Upper lobe of left lung (tissue), 6 donors: Measurements from ENCODE around the gene PIK3IP1. TPM values are rescaled to one million over a fixed set of nuclear protein-coding genes. Genes with fewer than 3 reads are reported as not detected.

Experiments used
- ATAC-seq, 2 donors: fragments of 200-7000 bp; cut with Tn5 transposase; one replicate each; pipeline ENCODE4 v1.9.1; 2022; ENCODE audit warnings: mild to moderate bottlenecking in 2 of 2, moderate library complexity in 2 of 2; ENCODE audit not compliant: low FRiP score in 2 of 2
- DNase-seq, 2 donors: peaks; one replicate each; pipeline ENCODE4 v3.0.0-alpha.2; 2019 to 2020
- H3K27ac ChIP-seq, 4 donors: fragments of 200-600 bp; sonication (generic); one replicate each; pipeline ENCODE4 v1.5.1; 2016 to 2019
- H3K27me3 ChIP-seq, 4 donors: fragments of 200-600 bp; sonication (generic); one replicate each; pipeline ENCODE4 v1.5.1; 2017 to 2019
- H3K36me3 ChIP-seq, 4 donors: fragments of 200-600 bp; sonication (generic); one replicate each; pipeline ENCODE4 v1.5.1; 2016 to 2019
- H3K4me1 ChIP-seq, 4 donors: fragments of 200-600 bp; sonication (generic); one replicate each; pipeline ENCODE4 v1.5.1; 2018 to 2019
- H3K4me3 ChIP-seq, 4 donors: fragments of 200-600 bp; sonication (generic); one replicate each; pipeline ENCODE4 v1.5.1; 2017 to 2019; ENCODE audit warnings: mild to moderate bottlenecking in 2 of 4, moderate library complexity in 1 of 4
- H3K9me3 ChIP-seq, 4 donors: fragments of 200-600 bp; sonication (generic); one replicate each; pipeline ENCODE4 v1.5.1; 2018 to 2019
- CTCF ChIP-seq, 6 experiments: fragments of 450-650 bp in 4 of 6; fragments of 200-600 bp in 2 of 6; sonication (generic) in 2 of 6; IDR thresholded peaks; one replicate each; pipeline ENCODE4 v1.5.1; 2016 to 2019; ENCODE audit warnings: antibody characterized with exemption in 6 of 6
- EP300 ChIP-seq, 4 donors: sonication (generic); formaldehyde crosslinking; IDR thresholded peaks; one replicate each; pipeline ENCODE4 v1.5.1; 2017; ENCODE audit warnings: antibody characterized with exemption in 4 of 4, control low read depth in 2 of 4
- POLR2A ChIP-seq, 4 donors: fragments of 450-650 bp; IDR thresholded peaks; one replicate each; pipeline ENCODE4 v1.5.1; 2016 to 2017; ENCODE audit warnings: antibody characterized with exemption in 4 of 4, mild to moderate bottlenecking in 2 of 4
- POLR2AphosphoS5 ChIP-seq, 2 donors: sonication (generic); formaldehyde crosslinking; IDR thresholded peaks; one replicate each; pipeline ENCODE4 v1.5.1; 2017; ENCODE audit warnings: antibody characterized with exemption in 2 of 2
- WGBS, 2 donors: methylation state at CpG; one replicate each; pipeline ENCODE4 v1.1.5; 2017 to 2018; 5-methylcytosine and 5-hydroxymethylcytosine counted together
- small RNA-seq, 4 donors: library from RNA; depleted of rRNA; stranded (forward); fragments of <200 nt; gene quantifications; one replicate each; pipeline ENCODE3, GENCODE V24; 2016
- total RNA-seq, 6 donors: library from RNA; depleted of rRNA in 4 of 6; stranded (reverse); fragments of >200 nt in 4 of 6; gene quantifications; one replicate each; pipeline versions ENCODE4 v1.1.0 to v1.2.1, GENCODE V29; 2016 to 2021
- donor health status: DM: no; HTN: no; CAD: no; lungs with moderate emphysema.
- donor health status: DM: no; HTN: yes; CAD: no; lungs with severe emphysema.

Gene PIK3IP1
- total RNA-seq, 6 donors from 2014 or later = 38.9 to 97.1 (median 65.8) TPM

- no peaks in the 10 kb centered on the region for H3K36me3 ChIP-seq
- ATAC-seq = no peak
- no peak overlapping the region for H3K4me3 ChIP-seq
- TF ChIP-seq CTCF (IDR thresholded peaks at IDR 0.05) (no peak), POLR2A (IDR thresholded peaks at IDR 0.05) (no peak), POLR2AphosphoS5 (IDR thresholded peaks at IDR 0.05) (no peak), EP300 (IDR thresholded peaks at IDR 0.05) (no peak)
- H3K27me3 ChIP-seq = no peaks in the 10 kb centered on the region
- H3K27ac ChIP-seq = peak overlapping the region; percentile 49 to 92 (median 78)
- H3K4me1 ChIP-seq = peaks cover 68 to 81% (median 73%) of the 10 kb centered on the region in 4 donors
- WGBS, 2 donors = 61 to 68% methylated on average over 3 of the region's 3 CpGs
- peak in 1 of 2 donors; percentile 75 for DNase-seq
- H3K9me3 ChIP-seq = no peaks in the 10 kb centered on the region
Observed at GRCh38 chr22:31233001-31233400, 59.3 kb downstream of the PIK3IP1 start.

Small RNA genes within 50 kb of the gene (small RNA-seq; reads per million reads assigned to genes)
- 0 reads per million in 4 donors for gene RNA5SP496

Other genes with a start within 250 kb of the PIK3IP1 start
- gene SMTN, start 211.2 kb downstream of the PIK3IP1 start, total RNA-seq = 100 to 1,000 TPM in 1 of 6 donors, 10 to 100 TPM in 5; 26.1 to 104 (median 47.3) TPM
- gene SELENOM, start 184.9 kb downstream of the PIK3IP1 start, total RNA-seq = 100 to 1,000 TPM in 3 of 6 donors, 10 to 100 TPM in 3; 51.3 to 154 (median 99.7) TPM
- 10 to 100 TPM in 1 of 6 donors, 1 to 10 TPM in 5; 3.0 to 28.3 (median 6.2) TPM for gene INPP5J, start 169.5 kb downstream of the PIK3IP1 start, total RNA-seq
- 1 to 10 TPM in 5 of 6 donors, under 1 TPM in 1; 0.79 to 8.1 (median 5.5) TPM for gene PLA2G3, start 152.0 kb downstream of the PIK3IP1 start, total RNA-seq
- gene RNF185, start 132.3 kb downstream of the PIK3IP1 start, total RNA-seq = 10 to 100 TPM; 17.8 to 40.0 (median 34.1) TPM
- 100 to 1,000 TPM in 2 of 6 donors, 10 to 100 TPM in 4; 44.5 to 141 (median 75.8) TPM for gene LIMK2, start 80.2 kb downstream of the PIK3IP1 start, total RNA-seq
- gene PATZ1, start 53.9 kb upstream of the PIK3IP1 start, total RNA-seq = 10 to 100 TPM; 18.2 to 29.7 (median 24.0) TPM
- 10 to 100 TPM; 32.8 to 49.3 (median 44.0) TPM for gene DRG1, start 107.1 kb upstream of the PIK3IP1 start, total RNA-seq
- 10 to 100 TPM; 15.5 to 25.2 (median 23.3) TPM for gene EIF4ENIF1, start 197.4 kb upstream of the PIK3IP1 start, total RNA-seq
- 100 to 1,000 TPM in 1 of 6 donors, 10 to 100 TPM in 5; 21.0 to 166 (median 51.7) TPM for gene SFI1, start 204.0 kb upstream of the PIK3IP1 start, total RNA-seq